Astrocyte of the cerebellum (primary cell): ENCODE measurements around the gene EFNB1.

Experiments
- DNase-seq: peaks from one replicate; pipeline ENCODE4 v3.0.0-alpha.2; 2011; ENCODE audit warnings: low read depth
- H3K4me3 ChIP-seq: 2 replicates; pipeline ENCODE4 v1.5.1; 2011; ENCODE audit warnings: mild to moderate bottlenecking, low read depth, low read length, moderate library complexity
- in situ Hi-C: cut with HindIII; loops from 2 replicates; pipeline ENCODE4 v1.10.0; 2017; ENCODE audit warnings: low sequenced_read_pairs
- TF ChIP-seq, protein P1 (sequence below): IDR thresholded peaks from 2 replicates; pipeline ENCODE4 v1.5.1; 2012; ENCODE audit warnings: low read length, low read depth, moderate library complexity, mild to moderate bottlenecking; ENCODE audit errors: missing control alignments

EFNB1 gene

DNA sequence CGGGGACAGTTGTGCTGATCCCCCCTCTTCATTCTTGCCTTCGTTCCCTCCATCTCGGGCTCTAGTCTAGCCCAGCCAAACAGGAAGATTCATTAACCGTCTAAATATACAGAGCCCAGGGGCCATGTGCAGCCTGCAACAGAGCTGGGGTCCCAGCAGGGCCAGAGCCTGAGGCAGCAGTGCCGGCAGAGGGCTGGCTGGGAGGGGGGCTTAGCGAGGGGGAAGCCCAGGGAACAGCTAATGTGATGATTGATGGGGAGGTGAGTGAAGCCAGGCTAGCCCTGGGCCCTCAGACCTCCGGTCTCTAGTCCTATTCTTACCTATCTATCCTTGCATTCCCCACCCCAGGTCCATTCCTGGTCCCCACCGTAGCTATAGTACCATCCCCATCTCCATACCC, 22.3 kb downstream of the EFNB1 start:
- DNase-seq = no peak
- in situ Hi-C loops = no loop called here
- TF ChIP-seq, protein P1, sequence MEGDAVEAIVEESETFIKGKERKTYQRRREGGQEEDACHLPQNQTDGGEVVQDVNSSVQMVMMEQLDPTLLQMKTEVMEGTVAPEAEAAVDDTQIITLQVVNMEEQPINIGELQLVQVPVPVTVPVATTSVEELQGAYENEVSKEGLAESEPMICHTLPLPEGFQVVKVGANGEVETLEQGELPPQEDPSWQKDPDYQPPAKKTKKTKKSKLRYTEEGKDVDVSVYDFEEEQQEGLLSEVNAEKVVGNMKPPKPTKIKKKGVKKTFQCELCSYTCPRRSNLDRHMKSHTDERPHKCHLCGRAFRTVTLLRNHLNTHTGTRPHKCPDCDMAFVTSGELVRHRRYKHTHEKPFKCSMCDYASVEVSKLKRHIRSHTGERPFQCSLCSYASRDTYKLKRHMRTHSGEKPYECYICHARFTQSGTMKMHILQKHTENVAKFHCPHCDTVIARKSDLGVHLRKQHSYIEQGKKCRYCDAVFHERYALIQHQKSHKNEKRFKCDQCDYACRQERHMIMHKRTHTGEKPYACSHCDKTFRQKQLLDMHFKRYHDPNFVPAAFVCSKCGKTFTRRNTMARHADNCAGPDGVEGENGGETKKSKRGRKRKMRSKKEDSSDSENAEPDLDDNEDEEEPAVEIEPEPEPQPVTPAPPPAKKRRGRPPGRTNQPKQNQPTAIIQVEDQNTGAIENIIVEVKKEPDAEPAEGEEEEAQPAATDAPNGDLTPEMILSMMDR = no peak
- no peak overlapping the region for H3K4me3 ChIP-seq

DNA sequence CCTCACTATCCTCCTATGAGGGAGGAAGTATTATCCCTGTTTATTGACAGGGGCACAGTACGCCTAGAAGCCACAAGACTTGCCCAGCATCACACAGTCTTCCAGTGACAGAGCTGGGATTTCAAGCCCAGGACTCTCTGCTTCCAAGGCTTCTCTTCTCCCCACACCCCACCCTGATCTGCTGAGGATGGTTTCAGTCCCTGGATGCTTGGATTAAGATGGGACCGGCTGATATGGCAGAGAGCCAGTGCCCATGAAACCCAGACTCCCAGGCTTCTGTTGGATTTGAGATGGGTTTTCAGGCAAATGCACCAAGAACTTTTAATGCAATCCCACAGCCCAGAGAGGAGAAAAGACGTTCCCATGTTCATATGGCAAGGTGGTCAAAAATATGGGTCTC, 23.2 kb downstream of the EFNB1 start:
- DNase-seq = no peak
- in situ Hi-C loops = no loop called here

DNA sequence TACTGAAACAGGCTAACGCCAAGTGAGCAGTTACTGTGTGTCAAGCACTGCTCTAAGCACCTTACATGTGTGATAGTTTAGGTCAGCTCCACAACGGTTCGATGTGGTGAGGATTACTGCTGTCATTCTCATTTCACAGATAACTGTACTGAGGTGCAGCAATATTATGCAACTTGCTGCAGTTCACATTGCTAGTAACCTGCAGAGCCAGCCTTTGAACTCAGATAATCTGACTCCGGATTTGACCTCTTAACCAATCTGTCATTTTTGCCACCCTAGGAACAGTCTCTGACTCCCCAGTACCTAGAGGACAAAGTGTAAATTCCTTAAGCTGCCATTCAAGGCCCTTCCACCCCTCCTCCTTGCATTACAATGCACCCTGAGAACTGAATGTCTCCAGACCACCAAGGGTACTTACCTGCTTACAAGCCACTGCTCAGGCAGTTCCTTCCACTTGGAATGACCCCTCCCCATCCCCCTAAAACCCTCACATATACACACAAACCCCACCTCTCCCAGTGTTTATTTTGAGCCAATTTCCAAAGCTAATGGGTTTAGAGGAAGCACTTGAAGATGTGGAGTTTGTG, 24.9 kb downstream of the EFNB1 start:
- in situ Hi-C loops = no loop called here
- DNase-seq = no peak
- TF ChIP-seq, protein P1 = no peak
- no peak overlapping the region for H3K4me3 ChIP-seq

More for the DNA sequence above, 23.2 kb downstream of the EFNB1 start:
- H3K4me3 ChIP-seq = no peak overlapping the region
- TF ChIP-seq, protein P1 = no peak

DNA sequence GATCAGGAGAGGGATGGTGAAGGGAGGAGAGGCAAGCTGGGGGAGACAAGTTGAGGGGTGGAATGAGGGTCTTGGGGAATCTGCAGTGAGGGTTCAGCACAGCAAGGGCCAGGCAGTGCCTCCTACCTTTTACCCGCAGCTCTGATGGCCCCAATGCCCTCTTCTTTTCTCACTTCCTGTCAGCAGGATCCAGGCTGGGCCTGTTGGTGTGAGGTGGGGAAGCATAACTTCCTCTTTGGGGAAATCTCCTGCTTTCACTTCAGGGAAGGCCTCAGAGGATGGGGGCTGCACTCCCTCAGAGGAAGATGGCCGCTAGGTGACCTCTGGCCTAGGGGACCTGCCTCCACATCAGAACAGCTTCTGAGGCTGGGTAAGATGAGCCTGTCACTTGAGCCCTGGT, 36.5 kb downstream of the EFNB1 start:
- no peak overlapping the region for H3K4me3 ChIP-seq
- no peak for DNase-seq
- TF ChIP-seq, protein P1 = no peak
- in situ Hi-C loops = no loop called here

DNA sequence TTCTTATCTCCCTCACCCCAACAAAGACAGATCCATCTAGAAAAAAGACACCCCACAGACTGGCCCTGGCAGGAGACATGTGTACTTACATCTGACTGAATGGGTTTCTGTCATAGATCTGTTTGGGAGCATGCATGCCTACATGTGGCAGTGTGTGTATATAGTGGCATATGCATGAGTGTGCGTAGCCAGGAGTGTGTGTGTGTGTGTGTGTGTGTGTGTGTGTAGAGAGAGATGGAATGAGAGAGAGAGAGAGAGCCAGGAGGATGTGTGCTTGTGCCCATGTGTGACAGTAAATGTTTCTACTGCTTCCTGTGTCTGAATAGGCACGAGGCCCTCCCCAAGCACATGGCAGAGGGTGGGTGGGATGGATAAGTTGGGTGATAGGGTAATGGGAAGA, 37.1 kb downstream of the EFNB1 start:
- DNase-seq = no peak
- TF ChIP-seq, protein P1 = no peak
- in situ Hi-C loops = no loop called here
- no peak overlapping the region for H3K4me3 ChIP-seq

DNA sequence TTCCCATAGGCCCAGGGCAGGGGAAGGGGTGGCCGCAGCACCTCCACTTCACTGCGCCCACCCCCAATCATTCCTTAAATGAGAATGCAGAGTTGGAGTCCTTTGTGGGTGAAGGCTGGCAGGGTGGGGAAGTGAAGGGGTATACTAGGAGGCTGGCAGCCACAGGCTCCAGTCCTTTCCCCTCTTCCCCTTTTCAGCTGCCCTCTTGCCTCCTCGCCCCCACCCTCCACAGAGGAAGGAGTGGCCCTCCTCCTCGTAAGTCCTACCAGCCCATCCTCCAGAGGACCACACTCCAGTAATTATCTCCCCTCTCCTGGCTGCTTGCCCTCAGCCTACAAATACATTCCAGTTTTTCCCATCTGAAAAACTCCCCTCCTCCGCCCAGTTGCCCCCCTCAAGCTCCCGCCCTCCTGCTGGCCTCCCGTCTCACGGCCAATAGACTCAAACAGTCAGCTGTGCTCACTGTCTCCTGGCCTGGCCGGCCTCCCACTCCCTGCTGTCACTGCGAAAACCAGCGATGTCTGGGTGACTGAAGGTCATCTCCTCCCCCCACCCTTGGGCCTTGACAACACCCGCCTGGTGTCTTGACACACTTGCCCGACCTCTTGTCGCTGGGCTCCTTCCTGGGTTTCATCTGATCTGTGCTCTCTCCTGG, 38.8 kb downstream of the EFNB1 start:
- no peak overlapping the region for H3K4me3 ChIP-seq
- in situ Hi-C loops = no loop called here
- no peak for DNase-seq
- TF ChIP-seq, protein P1 = no peak
